Mesendoderm (in vitro differentiated cells): ENCODE measurements around the gene PGGHG. TPM values are rescaled to one million over a fixed set of nuclear protein-coding genes. Genes with fewer than 3 reads are reported as not detected.

Experiments used
- DNase-seq: peaks from one replicate; pipeline ENCODE4 v3.0.0; 2013
- H2AK5ac ChIP-seq: 2 replicates; pipeline ENCODE4 v1.6.1; 2013; ENCODE audit warnings: low read length, inconsistent platforms
- H2BK120ac ChIP-seq: 2 replicates; pipeline ENCODE4 v1.6.1; 2013; ENCODE audit warnings: low read depth, mild to moderate bottlenecking, low read length, moderate library complexity, mixed read lengths
- H2BK15ac ChIP-seq: replicated peaks from 2 replicates; pipeline ENCODE4 v1.6.1; 2013; ENCODE audit warnings: low read depth, mild to moderate bottlenecking, moderate library complexity
- H2BK5ac ChIP-seq: 2 replicates; pipeline ENCODE4 v1.6.1; 2013; ENCODE audit warnings: low read length, inconsistent platforms
- H3K18ac ChIP-seq: 2 replicates; pipeline ENCODE4 v1.6.1; 2013; ENCODE audit warnings: mild to moderate bottlenecking, low read length, mixed read lengths
- H3K23ac ChIP-seq: one replicate; pipeline ENCODE4 v1.6.1; 2013; ENCODE audit warnings: low read length
- H3K27ac ChIP-seq: 2 replicates; pipeline ENCODE4 v1.5.1; 2013; ENCODE audit warnings: low read depth, mild to moderate bottlenecking, inconsistent platforms, low read length, moderate library complexity
- H3K27me3 ChIP-seq: 2 replicates; pipeline ENCODE4 v1.6.1; 2013; ENCODE audit warnings: low read length, control low read depth, mild to moderate bottlenecking, inconsistent platforms; ENCODE audit not compliant: insufficient read depth, poor library complexity
- H3K36me3 ChIP-seq: 2 replicates; pipeline ENCODE4 v1.6.1; 2013; ENCODE audit warnings: low read length, inconsistent platforms; ENCODE audit not compliant: control insufficient read depth, insufficient read depth
- H3K4ac ChIP-seq: one replicate; pipeline ENCODE4 v1.6.1; 2013; ENCODE audit warnings: low read depth, mild to moderate bottlenecking, low read length, moderate library complexity
- H3K4me1 ChIP-seq: 2 replicates; pipeline ENCODE4 v1.6.1; 2013; ENCODE audit warnings: low read depth, low read length, inconsistent platforms; ENCODE audit not compliant: control insufficient read depth
- H3K4me2 ChIP-seq: 2 replicates; pipeline ENCODE4 v1.6.1; 2013; ENCODE audit warnings: low read length
- H3K4me3 ChIP-seq: 2 replicates; pipeline ENCODE4 v1.5.1; 2013; ENCODE audit warnings: mild to moderate bottlenecking, low read length
- H3K56ac ChIP-seq: one replicate; pipeline ENCODE4 v1.6.1; 2013; ENCODE audit warnings: low read length
- H3K79me1 ChIP-seq: 2 replicates; pipeline ENCODE4 v1.6.1; 2013; ENCODE audit warnings: low read length, inconsistent platforms
- H3K79me2 ChIP-seq: 2 replicates; pipeline ENCODE4 v1.6.1; 2013; ENCODE audit warnings: mild to moderate bottlenecking, low read length; ENCODE audit not compliant: control insufficient read depth, insufficient read depth
- H3K9ac ChIP-seq: 2 replicates; pipeline ENCODE4 v1.6.1; 2013; ENCODE audit warnings: low read length, inconsistent platforms
- H4K5ac ChIP-seq: one replicate; pipeline ENCODE4 v1.6.1; 2013; ENCODE audit warnings: low read length
- H4K8ac ChIP-seq: one replicate; pipeline ENCODE4 v1.6.1; 2013; ENCODE audit warnings: low read depth, mild to moderate bottlenecking, control low read depth, low read length, moderate library complexity
- WGBS: extraction: QIAGEN DNeasy Blood & Tissue Kit; methylation state at CpG from one replicate; pipeline ENCODE4 v1.1.7; 2013; ENCODE audit warnings: low lambda C conversion rate, missing lambda C conversion rate; ENCODE audit not compliant: insufficient coverage; ENCODE audit errors: extremely low coverage; 5-methylcytosine and 5-hydroxymethylcytosine counted together
- small RNA-seq: library from polyadenylated mRNA; stranded (forward); fragments of <200 nt; extraction: miRNeasy Mini kit (QIAGEN cat#:217004); gene quantifications from one replicate; pipeline ENCODE3, GENCODE V24; 2013; ENCODE audit not compliant: insufficient read depth

The PGGHG gene

GRCh38 chr11:340539-341512 lies 51.9 kb downstream of the PGGHG start:
- Histone ChIP-seq H3K56ac (no peak overlapping the region), H3K4me1 (no peaks in the 10 kb centered on the region), H3K36me3 (no peaks in the 10 kb centered on the region), H4K5ac (no peak overlapping the region), H2BK15ac (peak overlapping the region; percentile 9), H2AK5ac (no peak overlapping the region), H3K27me3 (no peaks in the 10 kb centered on the region), H3K4me2 (no peak overlapping the region), H2BK120ac (no peak overlapping the region), H3K27ac (no peak overlapping the region), H3K79me2 (no peaks in the 10 kb centered on the region), H4K8ac (no peak overlapping the region), H3K9ac (no peak overlapping the region), H3K79me1 (no peaks in the 10 kb centered on the region), H3K23ac (no peak overlapping the region), H3K4me3 (no peak overlapping the region), H3K18ac (no peak overlapping the region), H2BK5ac (no peak overlapping the region), H3K4ac (no peak overlapping the region)
- peak; percentile 60 for DNase-seq
- WGBS = no CpG with 5 or more reads among the region's 5 CpGs

GRCh38 chr11:342328-342727 lies 53.4 kb downstream of the PGGHG start:
- Histone ChIP-seq H3K18ac (no peak overlapping the region), H2BK120ac (no peak overlapping the region), H3K79me2 (no peaks in the 10 kb centered on the region), H2BK5ac (no peak overlapping the region), H4K8ac (no peak overlapping the region), H4K5ac (no peak overlapping the region), H3K36me3 (no peaks in the 10 kb centered on the region), H3K4ac (no peak overlapping the region), H3K79me1 (no peaks in the 10 kb centered on the region), H2BK15ac (no peak overlapping the region), H3K27ac (no peak overlapping the region), H3K4me2 (no peak overlapping the region), H3K23ac (no peak overlapping the region), H3K27me3 (no peaks in the 10 kb centered on the region), H2AK5ac (no peak overlapping the region), H3K4me1 (no peaks in the 10 kb centered on the region), H3K9ac (no peak overlapping the region), H3K4me3 (no peak overlapping the region), H3K56ac (no peak overlapping the region)
- WGBS = no CpG with 5 or more reads among the region's 3 CpGs
- DNase-seq = no peak

- Histone ChIP-seq H3K4ac (no peak overlapping the region), H3K9ac (no peak overlapping the region), H3K56ac (no peak overlapping the region), H3K4me3 (no peak overlapping the region), H3K18ac (no peak overlapping the region), H4K5ac (no peak overlapping the region), H4K8ac (no peak overlapping the region), H2AK5ac (no peak overlapping the region), H2BK15ac (no peak overlapping the region), H3K23ac (no peak overlapping the region), H3K36me3 (no peaks in the 10 kb centered on the region), H3K4me2 (no peak overlapping the region), H3K79me1 (no peaks in the 10 kb centered on the region), H3K27ac (no peak overlapping the region), H2BK5ac (no peak overlapping the region), H3K79me2 (no peaks in the 10 kb centered on the region), H2BK120ac (no peak overlapping the region), H3K4me1 (no peaks in the 10 kb centered on the region), H3K27me3 (no peaks in the 10 kb centered on the region)
- no peak for DNase-seq
- WGBS = no CpG with 5 or more reads among the region's 11 CpGs
Observed at GRCh38 chr11:344836-345578, 56.1 kb downstream of the PGGHG start.

Small RNAs within 50 kb of the gene (small RNA-seq; reads per million reads assigned to genes)
- not detected for gene AC136475.6
